Measurements from ENCODE around the gene PIF1.
A peak's percentile ranks its signal among the peaks of the same experiment; 100 is the strongest.

PIF1 gene

GRCh38 chr15:64854041-64854440 is 28.6 kb upstream of the PIF1 start:
- TF ChIP-seq CTCF (IDR thresholded peaks at IDR 0.05; ENCODE audit: insufficient read depth, low read length, missing control alignments) = no peak
- no peak overlapping the region for H3K4me3 ChIP-seq (ENCODE audit: low read depth, low read length)
- POLR2A ChIA-PET = no interaction called here
- DNase-seq (ENCODE audit: low read depth, low spot score) = no peak
- CTCF ChIA-PET = interaction anchor here (1.0 kb wide), 1 partner anchor 10 kb away, joined by 3 read pairs; no protein-coding TSS in a partner anchor

DNA sequence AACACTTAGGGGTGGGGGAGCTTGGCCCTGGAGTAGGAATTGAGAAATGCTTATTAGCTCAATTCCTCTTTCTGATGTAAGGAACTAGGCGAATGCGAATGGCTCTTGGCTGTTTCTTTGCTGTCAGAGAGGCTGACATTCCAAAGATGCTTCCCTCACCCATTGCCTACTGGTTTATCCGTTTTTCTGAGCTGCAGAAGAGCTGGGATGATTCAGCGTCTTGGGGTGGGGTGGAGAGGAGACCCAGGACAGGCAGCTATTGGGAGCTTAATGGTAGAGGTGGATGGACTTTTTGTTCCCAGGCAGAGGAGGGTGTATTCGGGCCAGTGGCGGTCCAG is 26.0 kb upstream of the PIF1 start:
- ChIA-PET POLR2A (interaction anchor here (0.9 to 1.8 kb wide), 6 partner anchors 9 to 45 kb away, joined by 3 to 16 read pairs (median 4); partner anchors contain the start of gene PLEKHO2), CTCF (interaction anchor here (0.8 to 2.1 kb wide), 4 partner anchors 10 to 54 kb away, joined by 3 to 12 read pairs (median 3); no protein-coding TSS in a partner anchor)
- peak; percentile 82 for DNase-seq (ENCODE audit: low read depth, low spot score)
- no peak for TF ChIP-seq CTCF (IDR thresholded peaks at IDR 0.05; ENCODE audit: insufficient read depth, low read length, missing control alignments)
- no peak overlapping the region for H3K4me3 ChIP-seq (ENCODE audit: low read depth, low read length)

GRCh38 chr15:64850778-64851502 is 25.5 kb upstream of the PIF1 start:
- ChIA-PET CTCF (interaction anchor here (0.8 to 2.1 kb wide), 4 partner anchors 11 to 55 kb away, joined by 3 to 12 read pairs (median 3); no protein-coding TSS in a partner anchor), POLR2A (interaction anchor here (0.9 to 1.8 kb wide), 6 partner anchors 8 to 46 kb away, joined by 3 to 16 read pairs (median 4); partner anchors contain the start of gene PLEKHO2)
- H3K4me3 ChIP-seq (ENCODE audit: low read depth, low read length) = no peak overlapping the region
- no peak for TF ChIP-seq CTCF (IDR thresholded peaks at IDR 0.05; ENCODE audit: insufficient read depth, low read length, missing control alignments)
- DNase-seq (ENCODE audit: low read depth, low spot score) = no peak

GRCh38 chr15:64847876-64848716 is 22.6 kb upstream of the PIF1 start:
- ChIA-PET CTCF (interaction anchor here (0.7 to 2.3 kb wide), 3 partner anchors 12 to 37 kb away, joined by 3 to 9 read pairs (median 3); no protein-coding TSS in a partner anchor), POLR2A (no interaction called here)
- no peak overlapping the region for H3K4me3 ChIP-seq (ENCODE audit: low read depth, low read length)
- DNase-seq (ENCODE audit: low read depth, low spot score) = no peak
- no peak for TF ChIP-seq CTCF (IDR thresholded peaks at IDR 0.05; ENCODE audit: insufficient read depth, low read length, missing control alignments)

DNA sequence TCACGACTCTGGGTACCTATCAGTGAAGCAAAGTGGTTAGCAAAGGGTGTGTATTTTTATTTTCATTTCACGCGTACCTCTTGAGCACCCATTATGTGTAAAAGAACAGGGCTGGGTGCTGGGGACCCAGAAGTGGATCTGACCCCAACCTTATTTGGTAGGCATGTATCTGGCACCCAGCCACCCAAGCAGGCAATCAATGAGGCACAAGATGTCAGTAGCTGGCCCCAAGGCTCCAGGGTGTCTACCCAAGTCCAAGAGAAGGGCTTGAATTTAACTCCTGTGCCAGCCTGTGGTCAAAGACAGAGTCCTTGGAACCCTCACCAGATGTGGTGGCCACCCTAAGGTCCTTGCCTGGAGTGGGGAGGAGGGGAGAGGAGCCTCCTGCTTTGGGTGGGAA is 22.0 kb upstream of the PIF1 start:
- CTCF ChIA-PET = interaction anchor here (1.2 to 2.3 kb wide), 3 partner anchors 12 to 38 kb away, joined by 3 to 9 read pairs (median 4); no protein-coding TSS in a partner anchor
- no peak for DNase-seq (ENCODE audit: low read depth, low spot score)
- POLR2A ChIA-PET = no interaction called here
- H3K4me3 ChIP-seq (ENCODE audit: low read depth, low read length) = no peak overlapping the region
- TF ChIP-seq CTCF (IDR thresholded peaks at IDR 0.05; ENCODE audit: insufficient read depth, low read length, missing control alignments) = no peak

GRCh38 chr15:64847016-64847415 is 21.6 kb upstream of the PIF1 start:
- no peak for DNase-seq (ENCODE audit: low read depth, low spot score)
- ChIA-PET POLR2A (no interaction called here), CTCF (interaction anchor here (1.2 to 2.3 kb wide), 3 partner anchors 11 to 38 kb away, joined by 3 to 9 read pairs (median 4); no protein-coding TSS in a partner anchor)
- H3K4me3 ChIP-seq (ENCODE audit: low read depth, low read length) = no peak overlapping the region
- no peak for TF ChIP-seq CTCF (IDR thresholded peaks at IDR 0.05; ENCODE audit: insufficient read depth, low read length, missing control alignments)

All from AG04449 (cell line).